Liver (tissue), 3 donors: Measurements from ENCODE around the gene SLIT1.

Experiments
- CTCF ChIP-seq: fragments of 150-350 bp; IDR thresholded peaks from 2 replicates; pipeline ENCODE4 v1.5.1; 2017; ENCODE audit warnings: improper control_type of control experiment, low read depth, low read length; ENCODE audit not compliant: missing input control
- TAF1 ChIP-seq: conservative IDR thresholded peaks from 2 replicates; pipeline ENCODE4 v1.6.1; 2016; ENCODE audit warnings: antibody characterized with exemption, mild to moderate bottlenecking
- YY1 ChIP-seq: IDR thresholded peaks from 2 replicates; pipeline ENCODE4 v1.6.1; 2016; ENCODE audit warnings: antibody characterized with exemption, mild to moderate bottlenecking
- TF ChIP-seq, protein P1 (sequence below): IDR thresholded peaks from 2 replicates; pipeline ENCODE4 v1.6.1; 2016; ENCODE audit warnings: antibody characterized with exemption
- TF ChIP-seq, protein P2 (sequence below): IDR thresholded peaks from 2 replicates; pipeline ENCODE4 v1.6.1; 2016; ENCODE audit warnings: antibody characterized with exemption
- donor health status: healthy.
- donor health status: healthy.

- TF ChIP-seq CTCF (no peak), YY1 (no peak), TAF1 (no peak)
- TF ChIP-seq, protein P1, sequence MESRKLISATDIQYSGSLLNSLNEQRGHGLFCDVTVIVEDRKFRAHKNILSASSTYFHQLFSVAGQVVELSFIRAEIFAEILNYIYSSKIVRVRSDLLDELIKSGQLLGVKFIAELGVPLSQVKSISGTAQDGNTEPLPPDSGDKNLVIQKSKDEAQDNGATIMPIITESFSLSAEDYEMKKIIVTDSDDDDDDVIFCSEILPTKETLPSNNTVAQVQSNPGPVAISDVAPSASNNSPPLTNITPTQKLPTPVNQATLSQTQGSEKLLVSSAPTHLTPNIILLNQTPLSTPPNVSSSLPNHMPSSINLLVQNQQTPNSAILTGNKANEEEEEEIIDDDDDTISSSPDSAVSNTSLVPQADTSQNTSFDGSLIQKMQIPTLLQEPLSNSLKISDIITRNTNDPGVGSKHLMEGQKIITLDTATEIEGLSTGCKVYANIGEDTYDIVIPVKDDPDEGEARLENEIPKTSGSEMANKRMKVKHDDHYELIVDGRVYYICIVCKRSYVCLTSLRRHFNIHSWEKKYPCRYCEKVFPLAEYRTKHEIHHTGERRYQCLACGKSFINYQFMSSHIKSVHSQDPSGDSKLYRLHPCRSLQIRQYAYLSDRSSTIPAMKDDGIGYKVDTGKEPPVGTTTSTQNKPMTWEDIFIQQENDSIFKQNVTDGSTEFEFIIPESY, result no peak
- TF ChIP-seq, protein P2, sequence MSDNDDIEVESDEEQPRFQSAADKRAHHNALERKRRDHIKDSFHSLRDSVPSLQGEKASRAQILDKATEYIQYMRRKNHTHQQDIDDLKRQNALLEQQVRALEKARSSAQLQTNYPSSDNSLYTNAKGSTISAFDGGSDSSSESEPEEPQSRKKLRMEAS, result no peak
These were observed 132.5 kb downstream of the SLIT1 start for GRCh38 chr10:97053276-97053675.
